ENCODE measurements around the gene RSL1D1. TPM values are rescaled to one million over a fixed set of nuclear protein-coding genes. Genes with fewer than 3 reads are reported as not detected.

RSL1D1 gene
- total RNA-seq, 1 donor from 2014 or later: 199 TPM

- Mint-ChIP-seq H3K4me3 (no peak overlapping the region), H3K27ac (ENCODE audit: unreplicated experiment) (no peak overlapping the region), H3K36me3 (ENCODE audit: low read depth) (peaks cover 24% of the 10 kb centered on the region), H3K4me1 (peaks cover 3% of the 10 kb centered on the region), H3K9me3 (no peaks in the 10 kb centered on the region), H3K27me3 (ENCODE audit: low read depth) (no peaks in the 10 kb centered on the region)
- no peak for DNase-seq (ENCODE audit: low read depth, low spot score)
- no peak for TF ChIP-seq CTCF (conservative IDR thresholded peaks at IDR 0.05)
Measured at GRCh38 chr16:11844499-11844898, 6.8 kb downstream of the RSL1D1 start.

GRCh38 chr16:11843861-11844260 lies 7.5 kb downstream of the RSL1D1 start:
- no peak for DNase-seq (ENCODE audit: low read depth, low spot score)
- no peak overlapping the region for H3K27ac Mint-ChIP-seq (ENCODE audit: unreplicated experiment)
- no peak for TF ChIP-seq CTCF (conservative IDR thresholded peaks at IDR 0.05)
- no peaks in the 10 kb centered on the region for H3K9me3 Mint-ChIP-seq
- no peaks in the 10 kb centered on the region for H3K27me3 Mint-ChIP-seq (ENCODE audit: low read depth)
- peaks cover 24% of the 10 kb centered on the region for H3K36me3 Mint-ChIP-seq (ENCODE audit: low read depth)
- no peaks in the 10 kb centered on the region for H3K4me1 Mint-ChIP-seq
- H3K4me3 Mint-ChIP-seq: peak overlapping the region; percentile 56

GRCh38 chr16:11843206-11843605 lies 8.1 kb downstream of the RSL1D1 start:
- DNase-seq (ENCODE audit: low read depth, low spot score): no peak
- Mint-ChIP-seq H3K4me3 (no peak overlapping the region), H3K27ac (ENCODE audit: unreplicated experiment) (no peak overlapping the region), H3K9me3 (no peaks in the 10 kb centered on the region), H3K36me3 (ENCODE audit: low read depth) (peaks cover 24% of the 10 kb centered on the region), H3K27me3 (ENCODE audit: low read depth) (no peaks in the 10 kb centered on the region), H3K4me1 (no peaks in the 10 kb centered on the region)
- TF ChIP-seq CTCF (conservative IDR thresholded peaks at IDR 0.05): no peak

- Mint-ChIP-seq H3K4me1 (peaks cover 3% of the 10 kb centered on the region), H3K9me3 (no peaks in the 10 kb centered on the region), H3K36me3 (ENCODE audit: low read depth) (peaks cover 20% of the 10 kb centered on the region), H3K4me3 (no peak overlapping the region), H3K27me3 (ENCODE audit: low read depth) (no peaks in the 10 kb centered on the region), H3K27ac (ENCODE audit: unreplicated experiment) (no peak overlapping the region)
- TF ChIP-seq CTCF (conservative IDR thresholded peaks at IDR 0.05): no peak
- DNase-seq (ENCODE audit: low read depth, low spot score): no peak
Measured at GRCh38 chr16:11841026-11841425, 10.3 kb downstream of the RSL1D1 start.

GRCh38 chr16:11836650-11837244 lies 14.6 kb downstream of the RSL1D1 start:
- peaks cover 15% of the 10 kb centered on the region for H3K36me3 Mint-ChIP-seq (ENCODE audit: low read depth)
- peaks cover 5% of the 10 kb centered on the region for H3K4me1 Mint-ChIP-seq
- no peak for DNase-seq (ENCODE audit: low read depth, low spot score)
- H3K4me3 Mint-ChIP-seq: no peak overlapping the region
- TF ChIP-seq CTCF (conservative IDR thresholded peaks at IDR 0.05): no peak
- no peaks in the 10 kb centered on the region for H3K27me3 Mint-ChIP-seq (ENCODE audit: low read depth)
- no peaks in the 10 kb centered on the region for H3K9me3 Mint-ChIP-seq
- no peak overlapping the region for H3K27ac Mint-ChIP-seq (ENCODE audit: unreplicated experiment)

Data from neural crest cell (in vitro differentiated cells).